ENCODE data around the gene COL4A1.

Gene COL4A1

DNA sequence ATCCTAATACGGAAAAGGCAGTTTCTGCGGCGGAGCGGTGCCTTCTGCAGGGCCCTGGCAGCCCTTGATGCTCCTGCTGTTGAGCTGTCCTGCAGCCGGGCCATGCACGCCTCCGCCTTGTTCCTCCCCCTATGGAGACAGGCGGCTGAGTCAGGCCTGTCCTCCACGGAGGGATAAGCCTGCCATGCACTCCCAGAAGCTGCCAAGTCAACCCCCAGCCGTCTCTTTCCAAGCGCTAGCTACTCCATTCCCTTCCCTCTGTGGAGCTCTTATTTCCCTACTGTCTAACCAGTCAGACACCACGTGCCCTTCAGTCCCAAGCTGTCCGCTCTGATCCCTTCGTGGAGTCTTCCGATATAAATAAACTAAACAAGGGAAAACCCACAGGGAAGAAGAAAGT, 197.0 kb downstream of the COL4A1 start:
- DNase-seq (ENCODE audit: low read depth) = no peak

DNA sequence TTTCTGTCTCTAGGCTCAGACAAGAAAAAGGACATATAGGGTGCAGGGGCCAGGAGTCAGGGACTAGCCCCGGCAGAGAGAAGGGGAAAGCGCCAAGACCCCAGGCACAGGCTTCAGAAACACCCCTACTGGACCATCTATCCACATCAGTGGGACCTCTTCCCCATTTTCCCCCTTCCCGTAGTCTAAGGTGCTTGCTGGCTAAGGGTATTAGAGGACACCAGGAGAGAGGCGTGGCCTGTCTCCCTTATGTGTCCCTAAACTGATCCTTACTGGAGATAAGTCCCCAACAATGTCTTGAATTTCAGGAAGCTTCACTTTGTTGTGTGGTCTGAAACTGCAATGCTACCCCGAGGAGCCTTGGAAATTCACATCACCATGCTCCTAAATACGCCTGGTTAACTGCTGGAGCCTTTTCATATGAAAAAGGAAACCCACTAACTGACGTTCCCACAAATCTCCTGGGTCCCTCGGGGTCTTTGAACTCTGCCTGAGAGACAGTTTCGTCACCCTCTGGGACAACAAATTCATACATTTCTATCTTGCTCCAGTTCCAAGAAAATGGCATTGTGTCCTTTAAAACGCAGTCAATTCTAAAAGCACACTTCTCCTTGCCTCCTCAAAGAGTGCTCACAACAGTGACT, 197.7 kb downstream of the COL4A1 start:
- no peak for DNase-seq (ENCODE audit: low read depth)

DNA sequence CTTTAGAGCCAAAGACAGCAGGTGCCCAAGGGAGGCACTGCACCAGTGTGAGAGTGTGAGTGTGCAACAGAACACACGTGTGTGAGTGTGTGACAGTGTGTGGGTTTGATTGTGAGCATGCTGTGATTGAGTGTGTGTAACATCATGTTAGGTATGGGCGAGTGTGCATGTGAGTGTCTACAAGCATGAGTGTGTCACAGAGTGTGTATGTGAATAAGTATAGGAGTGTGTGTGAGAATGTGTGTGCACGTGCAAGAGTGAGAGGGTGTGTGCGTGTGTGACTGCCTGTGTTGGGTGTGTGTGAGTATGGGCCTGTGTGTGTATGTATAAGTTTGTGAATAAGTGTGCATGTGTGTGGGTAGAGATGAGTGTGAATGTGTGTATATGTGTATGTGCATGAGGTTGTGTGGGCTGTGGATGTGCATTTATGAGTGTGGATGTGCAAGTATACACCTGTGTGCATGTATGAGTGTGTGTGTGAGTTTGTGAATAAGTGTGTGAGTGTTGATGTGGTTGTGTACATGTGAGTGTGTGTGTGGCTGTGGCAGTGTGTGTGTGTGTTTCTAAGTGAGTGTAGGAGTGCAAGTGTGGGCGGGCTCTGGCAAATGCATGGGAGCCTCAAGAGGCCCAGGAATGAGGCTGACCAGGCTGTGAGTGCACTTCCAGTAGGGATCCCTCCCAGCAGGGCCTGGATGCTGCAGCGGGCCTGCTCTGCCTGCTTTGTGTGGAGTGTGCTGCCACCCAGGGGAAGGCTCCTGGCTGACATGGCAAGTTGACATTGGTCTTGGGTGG, 198.4 kb downstream of the COL4A1 start:
- no peak for DNase-seq (ENCODE audit: low read depth)

DNA sequence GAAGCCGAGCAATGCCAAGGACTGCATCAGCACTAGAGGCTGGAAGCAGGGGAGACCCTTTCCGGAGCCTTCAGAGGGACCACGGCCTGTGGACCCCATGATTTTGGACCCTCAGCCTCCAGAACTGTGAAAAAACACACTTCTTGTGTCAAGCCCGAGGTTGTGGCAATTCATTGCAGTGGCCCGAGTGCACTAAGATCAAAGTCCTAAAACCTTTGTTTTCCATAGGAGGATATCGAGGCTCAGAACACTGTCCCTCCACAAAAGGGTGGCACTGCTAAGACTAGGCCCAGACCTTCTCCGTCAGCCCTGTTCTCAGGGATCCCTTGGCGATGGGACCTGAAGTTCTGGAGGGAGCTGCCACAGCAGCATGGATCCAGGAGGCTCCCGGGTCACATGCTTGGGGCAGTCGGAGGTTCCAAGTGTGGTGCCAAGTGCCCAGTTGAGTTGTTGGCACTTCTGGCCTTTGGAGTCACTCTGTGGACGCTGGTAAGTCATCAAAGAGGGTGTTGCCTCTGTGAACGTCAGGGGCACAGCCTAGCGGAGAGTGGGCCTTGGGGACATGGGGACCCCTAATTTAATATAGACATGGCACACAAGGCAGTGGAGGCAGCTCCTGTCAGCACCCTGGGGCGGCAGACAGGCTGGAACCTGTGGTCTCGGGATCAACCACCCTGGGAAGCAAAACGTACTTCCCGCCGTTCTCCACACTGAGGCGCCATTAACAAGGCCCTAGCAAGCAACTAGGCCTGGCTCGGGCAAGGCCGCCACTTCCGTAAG, 199.2 kb downstream of the COL4A1 start:
- DNase-seq (ENCODE audit: low read depth) = no peak

DNA sequence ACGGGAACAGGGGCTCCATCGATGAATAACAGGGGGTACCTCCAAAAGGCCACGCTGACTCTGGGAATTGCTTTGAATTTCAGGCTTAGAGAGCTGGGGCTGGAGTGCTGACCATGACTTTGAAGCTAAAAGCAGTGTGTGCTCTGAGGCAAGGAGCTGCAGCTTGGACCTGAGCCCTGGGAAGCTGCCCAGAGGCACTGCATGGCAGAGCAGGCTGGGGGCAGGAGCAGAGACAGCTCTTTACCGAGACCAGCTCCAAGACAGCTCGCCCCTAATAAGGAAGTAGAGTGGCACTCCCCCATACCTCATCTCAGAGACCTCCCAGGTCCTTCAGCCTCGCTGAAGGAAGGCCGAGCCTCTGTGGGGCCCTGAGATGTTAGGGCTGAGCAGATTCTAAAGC, 200.2 kb downstream of the COL4A1 start:
- DNase-seq (ENCODE audit: low read depth) = no peak

DNA sequence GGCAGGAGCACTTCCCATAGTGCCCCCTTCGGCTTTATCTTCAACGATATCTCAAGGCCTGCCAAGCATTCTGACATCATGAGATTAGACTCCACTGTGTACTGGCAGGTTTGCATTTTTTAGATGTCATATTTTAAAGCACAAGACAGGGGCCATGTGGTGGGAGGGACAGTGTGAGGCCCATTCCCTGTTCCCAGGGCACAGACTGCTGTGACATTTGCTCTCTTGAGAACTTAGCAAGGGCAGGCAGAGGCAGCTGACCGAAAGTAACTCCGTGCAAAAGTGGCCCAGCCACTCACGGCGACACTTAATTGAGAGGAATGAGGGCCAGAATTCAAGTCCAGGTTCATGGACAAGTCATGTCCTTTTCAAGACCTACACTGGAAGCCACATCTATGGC, 201.8 kb downstream of the COL4A1 start:
- DNase-seq (ENCODE audit: low read depth) = no peak

DNA sequence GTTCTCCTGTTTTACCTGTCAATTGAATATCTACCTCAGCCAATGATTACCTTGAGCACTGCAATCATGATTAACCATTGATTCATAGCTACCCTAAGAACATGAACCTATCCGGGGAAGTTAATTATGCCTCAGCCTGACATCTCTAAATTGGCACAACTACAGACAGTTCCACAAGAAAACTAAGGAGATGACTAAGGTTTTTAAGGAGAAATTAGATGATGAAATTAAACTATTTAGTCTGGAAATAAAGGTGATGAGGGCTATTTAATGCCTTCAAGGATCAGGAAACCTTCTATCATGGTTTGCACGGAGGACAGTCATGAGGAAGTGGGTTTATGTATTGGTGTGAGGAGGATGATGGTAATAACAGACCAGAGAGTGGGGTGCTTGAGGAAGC, 203.4 kb downstream of the COL4A1 start:
- DNase-seq (ENCODE audit: low read depth) = no peak

DNA sequence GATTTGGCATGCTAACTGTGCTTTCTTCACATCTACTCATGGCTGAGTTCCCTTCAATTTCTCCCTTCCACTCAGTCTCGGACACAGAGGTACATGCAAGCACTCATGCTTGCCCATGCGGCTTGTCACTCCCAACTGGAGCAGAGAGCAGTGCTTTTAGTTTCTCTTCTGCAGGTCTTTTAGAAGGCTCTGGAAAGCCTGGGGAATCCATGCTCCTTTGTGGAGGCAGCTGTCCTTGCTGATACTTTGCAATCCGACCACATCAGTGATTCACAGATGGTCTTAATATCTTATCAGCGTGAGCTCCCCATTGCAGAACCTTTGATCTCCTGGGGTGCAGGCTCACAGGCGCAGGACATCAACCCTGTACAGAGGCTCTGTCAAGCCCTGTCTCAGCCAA, 203.9 kb downstream of the COL4A1 start:
- no peak for DNase-seq (ENCODE audit: low read depth)

DNA sequence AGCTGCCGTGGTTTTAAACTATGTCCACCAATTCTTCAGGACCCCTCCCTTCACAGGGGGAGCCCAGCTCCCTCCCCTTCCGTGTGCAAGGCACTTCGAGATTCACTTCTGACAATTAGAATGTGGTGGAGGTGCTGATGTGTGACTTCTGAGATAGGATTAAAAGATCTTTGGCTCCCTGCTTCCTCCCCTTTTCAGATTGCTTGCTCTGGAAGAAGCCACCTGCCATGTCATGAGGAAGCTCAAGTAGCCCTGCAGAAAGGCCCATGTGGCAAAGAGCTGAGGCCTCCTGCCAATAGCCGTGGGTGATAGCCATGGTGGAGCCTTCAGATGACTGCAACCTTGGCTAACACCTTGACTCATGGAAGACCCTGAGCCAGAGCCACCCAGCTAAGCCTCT, 204.9 kb downstream of the COL4A1 start:
- DNase-seq (ENCODE audit: low read depth) = no peak

DNA sequence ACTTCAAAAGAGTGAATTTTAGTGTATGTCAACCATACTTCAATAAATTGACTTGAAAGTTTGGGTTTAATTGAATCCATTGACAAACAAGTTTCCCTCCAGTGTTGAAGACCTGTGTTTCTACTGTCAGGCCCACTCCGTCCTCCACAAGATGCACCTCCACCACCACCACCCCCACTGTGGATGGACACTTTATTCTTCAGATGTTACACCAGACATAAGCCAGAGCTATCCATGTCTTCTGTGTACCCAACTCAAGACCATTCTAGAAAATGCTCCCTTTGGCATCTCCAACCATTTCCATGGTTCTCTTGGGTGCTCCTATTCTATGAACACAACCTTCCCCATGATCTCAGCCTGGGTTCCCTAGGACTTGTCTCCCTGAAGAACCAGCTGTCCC, 207.0 kb downstream of the COL4A1 start:
- no peak for DNase-seq (ENCODE audit: low read depth)

Measured in activated gamma-delta T cell treated with anti-CD3 and anti-CD28 coated beads, Interleukin-2, amount 50 U/mL, for 16 hours (primary cell).